Panc1 (cell line): Measurements from ENCODE around the gene COL26A1. TPM values are rescaled to one million over a fixed set of nuclear protein-coding genes. Genes with fewer than 3 reads are reported as not detected.

ENCODE experiments used
- ATAC-seq: fragments of 200-7000 bp; cut with Tn5 transposase; 2 replicates; pipeline ENCODE4 v1.9.1; 2020; ENCODE audit warnings: mild to moderate bottlenecking, moderate library complexity
- BruUV-seq: library from RNA; stranded (reverse); fragments of 400-500 nt; replicated peaks from 2 replicates; lab custom pipeline; 2021; lab: Mats Ljungman, UMichigan
- CTCF ChIA-PET: fragments of 300-600 bp; sonication (Branson Sonifier 250); formaldehyde crosslinking; loops from one replicate; lab custom pipeline; 2022; ENCODE audit warnings: antibody characterized with exemption; lab: Charles Lee
- POLR2A ChIA-PET: fragments of 300-600 bp; sonication (Branson Sonifier 250); formaldehyde crosslinking; loops from one replicate; lab custom pipeline; 2022; ENCODE audit warnings: antibody characterized with exemption; lab: Charles Lee
- DNase-seq: peaks from one replicate; pipeline ENCODE4 v3.0.0-alpha.2; 2010; ENCODE audit warnings: low read depth, low spot score
- H3K27ac ChIP-seq: 2 replicates; pipeline ENCODE4 v1.5.1; 2011; ENCODE audit warnings: mild to moderate bottlenecking, low read length, inconsistent platforms
- H3K27me3 ChIP-seq: fragments of 200-500 bp; sonication (Bioruptor generic); 2 replicates; pipeline ENCODE4 v1.6.0; 2014; ENCODE audit warnings: low read length, inconsistent platforms; ENCODE audit not compliant: control insufficient read depth, insufficient read depth
- H3K36me3 ChIP-seq: fragments of 200-500 bp; sonication (Bioruptor generic); 2 replicates; pipeline ENCODE4 v1.5.1; 2014; ENCODE audit warnings: inconsistent platforms, mild to moderate bottlenecking, low read length, moderate library complexity; ENCODE audit not compliant: control insufficient read depth, insufficient read depth
- H3K4me1 ChIP-seq: 2 replicates; pipeline ENCODE4 v1.5.1; 2011; ENCODE audit warnings: inconsistent platforms, mild to moderate bottlenecking, low read length, moderate library complexity; ENCODE audit not compliant: control insufficient read depth, insufficient read depth
- H3K4me3 ChIP-seq, 2 experiments: 2 replicates each; pipeline ENCODE4 v1.5.1; 2011 to 2012; ENCODE audit warnings: low read depth in 2 of 2, low read length in 2 of 2, mild to moderate bottlenecking in 2 of 2, inconsistent platforms in 1 of 2, moderate library complexity in 1 of 2
- H3K9me3 ChIP-seq: fragments of 200-500 bp; sonication (Bioruptor generic); 2 replicates; pipeline ENCODE4 v1.5.1; 2014; ENCODE audit warnings: low read depth, mild to moderate bottlenecking, inconsistent platforms, low read length, moderate library complexity; ENCODE audit not compliant: control insufficient read depth, insufficient read depth
- CTCF ChIP-seq: fragments of 450-650 bp; IDR thresholded peaks from 2 replicates; pipeline ENCODE4 v1.5.1; 2017; ENCODE audit warnings: mild to moderate bottlenecking
- POLR2AphosphoS5 ChIP-seq: IDR thresholded peaks from 2 replicates; pipeline ENCODE4 v1.6.1; 2012; ENCODE audit warnings: mild to moderate bottlenecking, low read depth, low read length, moderate library complexity
- REST ChIP-seq, 2 experiments: IDR thresholded peaks; 2 replicates each; pipeline ENCODE4 v1.6.1; 2011 to 2012; ENCODE audit warnings: low read depth in 2 of 2, control low read depth in 1 of 2, low read length in 1 of 2, mild to moderate bottlenecking in 1 of 2, moderate library complexity in 1 of 2; ENCODE audit not compliant: insufficient read depth in 1 of 2
- SIN3A ChIP-seq: IDR thresholded peaks from 2 replicates; pipeline ENCODE4 v1.6.1; 2012; ENCODE audit warnings: low read depth, mild to moderate bottlenecking, low read length, moderate library complexity, borderline replicate concordance; ENCODE audit not compliant: insufficient read depth
- TCF7L2 ChIP-seq: IDR thresholded peaks from 2 replicates; pipeline ENCODE4 v1.6.1; 2011; ENCODE audit warnings: mild to moderate bottlenecking, low read depth, low read length, inconsistent platforms
- in situ Hi-C: cut with HindIII; loops from 2 replicates; pipeline ENCODE4 v1.10.0; 2016; ENCODE audit warnings: low sequenced_read_pairs, low pct_unique_long_range_greater_than_20kb
- intact Hi-C: fragments of 100-400 bp; cut with micrococcal nuclease; formaldehyde crosslinking; loops from one replicate; pipeline ENCODE4 v1.10.0; 2022; ENCODE audit not compliant: unreplicated experiment
- total RNA-seq: library from RNA; stranded (reverse); gene quantifications from one replicate; pipeline ENCODE4 v1.2.1, GENCODE V29; 2021; ENCODE audit not compliant: unreplicated experiment

Gene COL26A1
- total RNA-seq, 1 experiment from 2014 or later = 25.8 TPM

GRCh38 chr7:101507327-101507726 lies 144.7 kb downstream of the COL26A1 start:
- no TSS peak for BruUV-seq
- in situ Hi-C loops = no loop called here
- peak overlapping the region; percentile 26; the same call in 1 of the 2 replicates for H3K27ac ChIP-seq
- POLR2A ChIA-PET = no interaction called here
- no peak overlapping the region for H3K4me3 ChIP-seq
- intact Hi-C loops = loop anchor here (5.0 to 10.0 kb wide), 2 partner anchors 50 to 143 kb away; partner anchors contain the start of gene COL26A1
- H3K4me1 ChIP-seq = peaks cover 6% of the 10 kb centered on the region
- H3K27me3 ChIP-seq = no peaks in the 10 kb centered on the region
- DNase-seq (no peak), ATAC-seq (peak; percentile 24; the same call in 1 of the 2 replicates)
- no peaks in the 10 kb centered on the region for H3K36me3 ChIP-seq
- TF ChIP-seq CTCF (no peak), REST (IDR thresholded peaks at IDR 0.05; ENCODE audit: insufficient read depth in 1 of 2, low read depth in 2 of 2, low read length in 1 of 2) (no peak), POLR2AphosphoS5 (no peak), SIN3A (no peak), TCF7L2 (no peak)
- CTCF ChIA-PET = interaction anchor here (0.5 to 0.7 kb wide), 2 partner anchors 65 to 104 kb away, joined by 3 read pairs; no protein-coding TSS in a partner anchor
- H3K9me3 ChIP-seq = no peaks in the 10 kb centered on the region

- H3K27ac ChIP-seq = peak overlapping the region; percentile 51; the same call in 1 of the 2 replicates
- in situ Hi-C loops (no loop called here), intact Hi-C loops (loop anchor here (5.0 to 10.0 kb wide), 2 partner anchors 51 to 143 kb away; partner anchors contain the start of gene COL26A1)
- H3K9me3 ChIP-seq = no peaks in the 10 kb centered on the region
- no TSS peak for BruUV-seq
- H3K27me3 ChIP-seq = no peaks in the 10 kb centered on the region
- POLR2A ChIA-PET = interaction anchor here (0.6 kb wide), 1 partner anchor 153 kb away, joined by 5 read pairs; no protein-coding TSS in a partner anchor
- CTCF ChIA-PET = interaction anchor here (0.5 kb wide), 2 partner anchors 66 to 222 kb away, joined by 3 to 5 read pairs; no protein-coding TSS in a partner anchor
- no peaks in the 10 kb centered on the region for H3K36me3 ChIP-seq
- peak; percentile 47 for DNase-seq
- TF ChIP-seq TCF7L2 (no peak), REST (IDR thresholded peaks at IDR 0.05; ENCODE audit: insufficient read depth in 1 of 2, low read depth in 2 of 2, low read length in 1 of 2) (no peak), POLR2AphosphoS5 (peak; percentile 16; the same call in 1 of the 2 replicates), CTCF (peak; percentile 96), SIN3A (no peak)
- H3K4me3 ChIP-seq = no peak overlapping the region
- H3K4me1 ChIP-seq = peaks cover 6% of the 10 kb centered on the region
- ATAC-seq = peak; percentile 69
These were observed 145.1 kb downstream of the COL26A1 start for GRCh38 chr7:101507791-101508252.
